Stimulated activated naive CD4-positive, alpha-beta T cell treated with Interleukin-2 at 50 U/mL for 16 hours (primary cell): ENCODE results near the gene EEF1AKMT1.
"Not testable (repeated sequence)": the region's sequence is repeated elsewhere in the genome, so short reads cannot be mapped to it uniquely, and the experiment has no call there.

Experiments used
- DNase-seq: peaks from one replicate; lab custom pipeline; 2025; lab: John Stamatoyannopoulos, UW

Gene EEF1AKMT1

GRCh38 chr13:20696073-20696472, 77.7 kb downstream of the EEF1AKMT1 start:
- DNase-seq: no peak

- DNase-seq: no peak
Observed at GRCh38 chr13:20691616-20692015, 82.1 kb downstream of the EEF1AKMT1 start.

- DNase-seq: no peak
Observed at GRCh38 chr13:20689291-20689690, 84.5 kb downstream of the EEF1AKMT1 start.

- no peak for DNase-seq
Observed at GRCh38 chr13:20686863-20687579, 86.7 kb downstream of the EEF1AKMT1 start.

DNA sequence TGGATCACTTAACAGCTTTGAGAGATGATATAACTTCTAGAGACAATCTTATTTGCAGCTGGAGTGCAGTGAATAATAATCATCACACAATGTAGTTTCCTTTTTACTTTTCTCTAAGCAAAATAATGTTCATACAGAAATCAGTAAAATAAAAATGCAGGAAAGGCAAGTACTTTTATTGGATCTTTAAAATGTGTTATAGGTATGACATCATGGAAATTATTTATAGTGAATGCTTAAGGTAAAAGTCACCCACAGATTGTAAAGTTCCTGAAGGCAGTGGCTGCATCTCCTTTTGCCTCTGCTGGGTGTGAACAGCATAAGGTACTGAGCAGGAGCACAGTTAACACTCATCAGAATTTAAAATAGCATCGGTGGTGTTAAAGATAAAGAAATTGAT, 87.6 kb downstream of the EEF1AKMT1 start:
- DNase-seq: no peak

DNA sequence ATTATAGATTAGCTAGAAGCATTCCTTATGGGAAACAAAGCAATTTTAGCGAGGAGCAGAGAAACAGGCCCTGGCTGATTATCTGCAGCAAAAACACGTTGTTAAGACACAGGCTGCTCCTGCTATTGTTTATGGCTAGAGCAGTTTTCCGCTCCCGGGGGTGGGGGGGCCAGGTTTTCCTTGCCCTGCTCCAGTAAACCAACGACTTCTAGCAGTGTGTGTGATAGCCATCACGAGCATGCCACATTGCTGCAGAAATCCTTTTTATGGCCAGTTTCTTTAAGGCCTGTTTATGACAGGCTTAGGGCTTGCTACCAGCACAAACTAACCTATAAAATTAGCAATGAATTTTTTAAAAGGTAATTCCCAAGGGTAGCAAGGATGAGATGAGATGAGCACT, 88.7 kb downstream of the EEF1AKMT1 start:
- no peak for DNase-seq

DNA sequence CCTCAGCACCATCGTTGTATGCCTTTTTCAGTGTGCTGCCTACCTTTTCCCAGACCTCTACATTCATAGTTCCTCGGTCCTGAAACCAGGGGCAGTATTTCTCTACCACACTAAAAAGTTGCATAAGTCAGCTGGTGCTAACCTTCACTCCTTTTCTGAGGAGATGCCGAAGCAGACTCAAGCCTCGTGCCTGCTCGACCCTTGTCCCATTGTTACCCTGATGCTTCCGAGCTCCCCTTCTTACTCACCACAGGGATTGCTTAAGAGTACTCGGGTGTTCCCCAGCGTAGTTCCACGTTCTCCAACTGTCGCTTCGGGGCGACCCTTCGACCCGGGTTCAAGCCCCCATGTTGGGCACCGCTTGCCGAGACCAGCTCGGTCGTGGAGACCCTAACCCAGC, 89.2 kb downstream of the EEF1AKMT1 start:
- no peak for DNase-seq

DNA sequence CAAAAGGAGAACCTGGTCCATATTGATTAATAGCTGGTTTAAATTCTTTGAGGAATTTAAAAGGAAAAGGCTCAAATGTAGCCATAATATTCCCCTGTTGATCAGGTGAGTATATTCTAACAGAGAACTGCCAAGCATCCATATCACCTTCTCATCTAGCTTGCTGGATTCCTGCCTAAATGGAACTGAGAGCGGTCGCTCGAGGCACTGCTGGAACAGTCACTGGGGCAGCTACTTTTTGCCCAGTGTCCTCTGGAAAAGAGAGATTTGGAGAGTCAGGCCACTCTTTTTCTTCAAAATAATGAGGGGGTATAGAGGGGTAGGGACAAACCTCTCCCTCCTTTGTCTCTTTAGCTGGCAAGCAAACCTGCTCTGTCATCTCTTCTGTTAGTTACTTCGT, 89.7 kb downstream of the EEF1AKMT1 start:
- DNase-seq: no peak

DNA sequence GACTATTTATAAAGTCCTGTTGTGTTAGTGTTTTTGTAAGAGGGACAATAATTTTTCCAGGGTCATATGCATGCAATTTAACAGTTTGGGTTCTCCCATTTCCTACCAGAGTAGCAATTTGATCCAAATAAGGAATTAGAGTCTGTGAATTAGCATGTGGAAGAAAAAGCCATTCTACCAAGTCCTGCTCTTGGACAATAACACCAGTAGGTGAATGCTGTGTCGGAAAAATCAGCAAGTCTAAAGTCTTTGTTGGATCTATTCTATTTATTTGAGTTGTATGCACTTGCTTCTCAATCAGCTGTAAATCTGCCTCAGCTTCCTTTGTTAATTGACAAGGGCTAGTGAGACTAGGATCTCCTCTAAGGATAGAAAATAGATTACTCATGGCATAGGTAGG, 91.7 kb downstream of the EEF1AKMT1 start:
- no peak for DNase-seq

- not testable (repeated sequence) for DNase-seq
Observed at GRCh38 chr13:20681481-20681880, 92.3 kb downstream of the EEF1AKMT1 start.

DNA sequence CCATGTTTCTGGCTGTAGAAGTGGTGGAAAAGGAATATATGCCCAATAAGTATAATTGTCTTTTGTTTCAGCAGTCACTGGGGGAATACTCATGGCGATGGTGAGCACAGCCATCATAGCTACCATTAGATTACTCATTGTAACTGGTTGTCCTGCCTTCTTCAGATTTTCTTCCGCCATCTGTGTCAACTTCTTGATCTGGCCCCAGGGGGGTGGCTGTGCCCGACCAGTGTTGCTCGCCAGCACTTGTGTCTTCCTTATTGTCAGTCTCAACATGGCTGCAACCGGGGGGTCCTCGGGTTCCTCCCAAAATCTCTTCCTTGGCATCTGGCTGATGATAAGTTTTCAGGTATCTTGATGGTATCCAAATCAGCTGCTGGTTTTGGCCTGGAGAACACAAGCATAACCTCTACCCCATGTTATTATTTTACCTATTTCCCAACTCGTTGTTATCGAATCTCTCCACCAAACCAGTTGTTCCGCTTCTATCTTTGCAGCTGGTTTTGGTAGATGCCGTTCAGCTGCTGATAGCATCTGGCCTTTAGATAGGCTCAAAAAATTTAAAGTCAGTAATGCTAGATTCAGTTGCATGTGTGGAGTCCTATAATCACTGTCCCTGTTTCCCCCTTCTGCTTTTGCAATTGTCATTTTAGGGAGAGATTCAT, 93.2 kb downstream of the EEF1AKMT1 start:
- DNase-seq: no peak

DNA sequence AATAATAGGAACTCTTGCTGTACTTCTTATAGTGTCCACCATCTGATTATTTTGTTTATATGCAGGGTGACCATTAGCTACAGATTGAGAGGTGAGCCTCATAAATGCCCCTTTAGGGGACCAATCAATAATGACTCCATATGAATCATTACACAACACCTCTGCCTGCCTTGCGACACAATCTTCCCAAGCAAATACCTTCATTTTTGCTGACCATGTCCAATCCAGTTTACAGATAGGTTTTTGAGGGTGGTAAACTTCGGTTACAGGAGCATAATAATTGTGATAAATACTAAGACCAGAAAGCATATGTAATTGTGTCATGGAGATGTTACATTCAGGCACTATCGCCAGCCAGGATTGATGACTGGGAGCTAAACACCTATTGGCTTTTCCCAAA, 93.9 kb downstream of the EEF1AKMT1 start:
- no peak for DNase-seq
